IMR-90 (cell line): ENCODE data around the gene CDK14. TPM values are rescaled to one million over a fixed set of nuclear protein-coding genes. Genes with fewer than 3 reads are reported as not detected.

Experiments used
- ATAC-seq: fragments of 200-7000 bp; cut with Tn5 transposase; 2 replicates; pipeline ENCODE4 v1.9.1; 2020; ENCODE audit warnings: low read depth, mild to moderate bottlenecking, moderate library complexity
- BruUV-seq: library from RNA; stranded (reverse); fragments of 400-500 nt; replicated peaks from 2 replicates; lab custom pipeline; 2021; lab: Mats Ljungman, UMichigan
- CTCF ChIA-PET: fragments of 300-600 bp; formaldehyde crosslinking; extraction: SDS; loops from one replicate; lab custom pipeline; 2021; ENCODE audit warnings: antibody characterized with exemption; lab: Yijun Ruan, JAX
- POLR2A ChIA-PET: fragments of 300-600 bp; sonication (Branson Sonifier 250); formaldehyde crosslinking; loops from one replicate; lab custom pipeline; 2022; ENCODE audit warnings: antibody characterized with exemption; ENCODE audit not compliant: unreplicated experiment; lab: Charles Lee
- DNase-seq: peaks from one replicate; pipeline ENCODE4 v3.0.0; 2013
- H2AFZ ChIP-seq: replicated peaks from 2 replicates; pipeline ENCODE3; 2013; ENCODE audit warnings: low read length, mild to moderate bottlenecking; ENCODE audit not compliant: poor library complexity
- H2AK5ac ChIP-seq: 2 replicates; pipeline ENCODE4 v1.6.1; 2013; ENCODE audit warnings: low read depth, low read length, inconsistent platforms
- H2AK9ac ChIP-seq: replicated peaks from 2 replicates; pipeline ENCODE3; 2013; ENCODE audit warnings: mild to moderate bottlenecking, low read depth, low read length, moderate library complexity; ENCODE audit not compliant: poor library complexity
- H2BK120ac ChIP-seq: 2 replicates; pipeline ENCODE4 v1.6.1; 2013; ENCODE audit warnings: low read depth, low read length, inconsistent platforms
- H2BK15ac ChIP-seq: 3 replicates; pipeline ENCODE4 v1.6.1; 2013; ENCODE audit warnings: low read depth, low read length, inconsistent platforms
- H2BK20ac ChIP-seq: 2 replicates; pipeline ENCODE4 v1.6.1; 2013; ENCODE audit warnings: low read depth, mild to moderate bottlenecking, inconsistent platforms, low read length, moderate library complexity
- H2BK5ac ChIP-seq: 2 replicates; pipeline ENCODE4 v1.6.1; 2013; ENCODE audit warnings: mild to moderate bottlenecking, low read depth, low read length, inconsistent platforms; ENCODE audit not compliant: poor library complexity, severe bottlenecking
- H3K14ac ChIP-seq: replicated peaks from 2 replicates; pipeline ENCODE4 v1.6.1; 2013; ENCODE audit warnings: low read depth, low read length, inconsistent platforms
- H3K18ac ChIP-seq: 2 replicates; pipeline ENCODE4 v1.6.1; 2013; ENCODE audit warnings: low read depth, low read length, control low read depth
- H3K23ac ChIP-seq: 2 replicates; pipeline ENCODE4 v1.6.1; 2013; ENCODE audit warnings: low read depth, low read length, inconsistent platforms
- H3K27ac ChIP-seq: 2 replicates; pipeline ENCODE4 v1.5.1; 2013; ENCODE audit warnings: mild to moderate bottlenecking, control low read depth, low read length; ENCODE audit not compliant: insufficient read depth
- H3K27me3 ChIP-seq: 2 replicates; pipeline ENCODE4 v1.6.1; 2013; ENCODE audit warnings: low read length; ENCODE audit not compliant: control insufficient read depth, insufficient read depth
- H3K36me3 ChIP-seq: 2 replicates; pipeline ENCODE4 v1.6.1; 2013; ENCODE audit warnings: low read length, mixed read lengths; ENCODE audit not compliant: control insufficient read depth, insufficient read depth
- H3K4ac ChIP-seq: 2 replicates; pipeline ENCODE4 v1.6.1; 2013; ENCODE audit warnings: low read depth, low read length, inconsistent platforms
- H3K4me1 ChIP-seq: 2 replicates; pipeline ENCODE4 v1.6.1; 2013; ENCODE audit warnings: low read length, mixed read lengths; ENCODE audit not compliant: control insufficient read depth, insufficient read depth
- H3K4me2 ChIP-seq: 2 replicates; pipeline ENCODE4 v1.6.1; 2013; ENCODE audit warnings: low read depth, mild to moderate bottlenecking, control low read depth, low read length, moderate library complexity
- H3K4me3 ChIP-seq: 2 replicates; pipeline ENCODE4 v1.5.1; 2013; ENCODE audit warnings: low read depth, mild to moderate bottlenecking, control low read depth, low read length, moderate library complexity; ENCODE audit not compliant: insufficient read depth
- H3K56ac ChIP-seq: 2 replicates; pipeline ENCODE4 v1.6.1; 2013; ENCODE audit warnings: low read length, inconsistent platforms; ENCODE audit not compliant: insufficient read depth; ENCODE audit errors: extremely low read depth
- H3K79me1 ChIP-seq, 2 experiments: 2 replicates each; pipeline ENCODE4 v1.6.1; 2013; ENCODE audit warnings: low read length in 2 of 2, inconsistent platforms in 1 of 2, low read depth in 1 of 2
- H3K9ac ChIP-seq: 2 replicates; pipeline ENCODE4 v1.6.1; 2013; ENCODE audit warnings: low read depth, low read length, control low read depth
- H3K9me1 ChIP-seq: 2 replicates; pipeline ENCODE4 v1.6.1; 2013; ENCODE audit warnings: low read length, inconsistent platforms; ENCODE audit not compliant: insufficient read depth
- H3K9me3 ChIP-seq: 2 replicates; pipeline ENCODE4 v1.6.1; 2013; ENCODE audit warnings: low read length; ENCODE audit not compliant: control insufficient read depth, insufficient read depth
- H4K20me1 ChIP-seq: 2 replicates; pipeline ENCODE4 v1.6.1; 2013; ENCODE audit warnings: low read length, inconsistent platforms; ENCODE audit not compliant: insufficient read depth
- H4K5ac ChIP-seq: 2 replicates; pipeline ENCODE4 v1.6.1; 2013; ENCODE audit warnings: mild to moderate bottlenecking, low read depth, low read length, control low read depth
- H4K8ac ChIP-seq, 2 experiments: 2 replicates each; pipeline ENCODE4 v1.6.1; 2013; ENCODE audit warnings: low read depth in 2 of 2, low read length in 2 of 2, control low read depth in 1 of 2, inconsistent platforms in 1 of 2
- H4K91ac ChIP-seq: 2 replicates; pipeline ENCODE4 v1.6.1; 2013; ENCODE audit warnings: low read depth, low read length, inconsistent platforms; ENCODE audit not compliant: insufficient read depth
- BHLHE40 ChIP-seq: fragments of 150-350 bp; IDR thresholded peaks from 2 replicates; pipeline ENCODE4 v1.6.1; 2016; ENCODE audit warnings: mild to moderate bottlenecking, low read depth, low read length
- CHD1 ChIP-seq: IDR thresholded peaks from 2 replicates; pipeline ENCODE4 v1.6.1; 2012; ENCODE audit warnings: low read depth, low read length, improper control_type of control experiment
- CTCF ChIP-seq: conservative IDR thresholded peaks from 2 replicates; pipeline ENCODE4 v1.5.1; 2012; ENCODE audit warnings: mild to moderate bottlenecking, low read depth, low read length, improper control_type of control experiment
- ELK1 ChIP-seq: fragments of 150-350 bp; IDR thresholded peaks from 2 replicates; pipeline ENCODE4 v1.6.1; 2016; ENCODE audit warnings: low read depth, mild to moderate bottlenecking, low read length, moderate library complexity, borderline replicate concordance
- MAZ ChIP-seq: IDR thresholded peaks from 2 replicates; pipeline ENCODE4 v1.6.1; 2012; ENCODE audit warnings: low read depth, mild to moderate bottlenecking, low read length, improper control_type of control experiment, moderate library complexity, borderline replicate concordance
- NFE2L2 ChIP-seq: fragments of 150-350 bp; IDR thresholded peaks from 2 replicates; pipeline ENCODE4 v1.6.1; 2016; ENCODE audit warnings: low read depth, mild to moderate bottlenecking, low read length
- RAD21 ChIP-seq: IDR thresholded peaks from 2 replicates; pipeline ENCODE4 v1.6.1; 2012; ENCODE audit warnings: low read length, improper control_type of control experiment
- RFX5 ChIP-seq: IDR thresholded peaks from 2 replicates; pipeline ENCODE4 v1.8.0; 2012; ENCODE audit warnings: low read depth, mild to moderate bottlenecking, low read length, moderate library complexity
- SMC3 ChIP-seq: fragments of 150-350 bp; IDR thresholded peaks from 2 replicates; pipeline ENCODE4 v1.6.1; 2016; ENCODE audit warnings: low read depth, mild to moderate bottlenecking, antibody characterized with exemption, low read length, moderate library complexity
- WGBS, 2 experiments: methylation state at CpG; one replicate each; pipeline versions ENCODE4 v1.1.5 to v1.1.7; 2013; ENCODE audit warnings: missing lambda C conversion rate in 2 of 2; ENCODE audit not compliant: insufficient read length in 1 of 2; ENCODE audit errors: extremely low coverage in 2 of 2; 5-methylcytosine and 5-hydroxymethylcytosine counted together
- dilution Hi-C: fragments of 300-500 bp; cut with HindIII; formaldehyde crosslinking; loops from one replicate; pipeline ENCODE4 v1.14.3; 2018; ENCODE audit warnings: low sequenced_read_pairs; ENCODE audit not compliant: unreplicated experiment
- in situ Hi-C: fragments of 300-500 bp; cut with MboI; formaldehyde crosslinking; loops from 3 replicates; pipeline ENCODE4 v1.14.3; 2019; ENCODE audit warnings: low sequenced_read_pairs, inconsistent platforms, mixed read lengths
- intact Hi-C: fragments of 100-400 bp; cut with micrococcal nuclease; formaldehyde crosslinking; loops from 2 replicates; pipeline ENCODE4 v1.10.0; 2022
- polyA plus RNA-seq, 3 experiments: library from polyadenylated mRNA; depleted of rRNA; stranded (reverse); fragments of >200 nt; gene quantifications; 2 replicates each; pipeline ENCODE4 v1.2.3, GENCODE V29; 2012; ENCODE audit warnings: low replicate concordance in 1 of 3
- total RNA-seq: library from RNA; depleted of rRNA; stranded (reverse); fragments of >200 nt; gene quantifications from 2 replicates; pipeline ENCODE4 v1.2.3, GENCODE V29; 2012

CDK14 gene
- total and polyA plus RNA-seq, 2 of the 4 experiments (the other 2 are of a cell fraction), result 10.1 to 29.6 TPM

DNA sequence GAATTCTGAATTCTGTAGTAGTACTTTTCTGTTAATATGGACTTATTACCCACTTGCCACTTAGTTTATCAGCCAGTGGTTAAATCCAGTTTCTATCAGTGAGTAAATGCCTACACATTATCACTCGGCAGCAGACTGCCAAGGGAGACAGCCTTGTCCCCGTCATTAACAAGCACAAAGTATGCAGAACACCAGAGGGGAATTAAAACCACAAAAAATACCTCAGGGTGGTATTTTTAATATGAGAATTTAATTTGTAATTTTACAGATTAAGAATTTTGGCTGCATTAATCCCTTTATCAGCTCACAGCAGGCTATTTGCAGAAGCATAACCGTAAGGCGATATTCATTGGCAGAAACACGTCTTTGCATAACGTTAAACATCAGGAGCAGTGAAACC is 518.1 kb downstream of the CDK14 start:
- Histone ChIP-seq H3K23ac (no peak overlapping the region), H2BK15ac (no peak overlapping the region), H3K4me2 (no peak overlapping the region), H3K9ac (no peak overlapping the region), H3K27ac (no peak overlapping the region), H2BK20ac (no peak overlapping the region), H3K18ac (peak overlapping the region; percentile 31; the same call in 1 of the 2 replicates), H2BK5ac (no peak overlapping the region), H3K9me1 (peaks cover 3% of the 10 kb centered on the region; the same call in 1 of the 2 replicates), H2AK5ac (no peak overlapping the region), H4K8ac (no peak overlapping the region), H3K79me1 (no peaks in the 10 kb centered on the region), H3K14ac (no peak overlapping the region), H3K4me1 (peaks cover 3% of the 10 kb centered on the region), H4K5ac (no peak overlapping the region; the same call in 1 of the 2 replicates), H2AFZ (no peak overlapping the region), H3K36me3 (0 out of 2 replicates have a peak, but pooled peaks cover 1% of the 10 kb centered on the region), H3K4ac (no peak overlapping the region), H3K4me3 (no peak overlapping the region), H2BK120ac (no peak overlapping the region), H3K56ac (no peak overlapping the region), H4K91ac (no peak overlapping the region), H4K20me1 (no peaks in the 10 kb centered on the region), H3K27me3 (no peaks in the 10 kb centered on the region), H2AK9ac (no peak overlapping the region), H3K9me3 (no peaks in the 10 kb centered on the region)
- ChIA-PET POLR2A (no interaction called here), CTCF (no interaction called here)
- ATAC-seq (no peak), DNase-seq (no peak)
- BruUV-seq, result no TSS peak
- dilution Hi-C loops, result no loop called here
- intact Hi-C loops, result no loop called here
- in situ Hi-C loops, result no loop called here
- TF ChIP-seq BHLHE40 (no peak), NFE2L2 (no peak), CHD1 (no peak), CTCF (no peak), ELK1 (no peak), MAZ (no peak), SMC3 (no peak), RFX5 (no peak), RAD21 (no peak)
- WGBS, 2 experiments, result no CpG with 5 or more reads among the region's 6 CpGs
